Measurements from ENCODE around the gene EIF2B2.
"Not testable (repeated sequence)": the region's sequence is repeated elsewhere in the genome, so short reads cannot be mapped to it uniquely, and the experiment has no call there.

EIF2B2 gene

GRCh38 chr14:74974364-74975058 lies 28.2 kb upstream of the EIF2B2 start:
- DNase-seq: no peak

- DNase-seq: no peak
Observed at GRCh38 chr14:74975059-74975810, 27.5 kb upstream of the EIF2B2 start.

GRCh38 chr14:74976264-74977113 lies 26.2 kb upstream of the EIF2B2 start:
- DNase-seq: no peak

GRCh38 chr14:74977164-74977900 lies 25.4 kb upstream of the EIF2B2 start:
- no peak for DNase-seq

- no peak for DNase-seq
Observed at GRCh38 chr14:74977901-74978385, 24.8 kb upstream of the EIF2B2 start.

GRCh38 chr14:74978416-74978947 lies 24.2 kb upstream of the EIF2B2 start:
- DNase-seq: no peak

- no peak for DNase-seq
Observed at GRCh38 chr14:74979029-74979428, 23.7 kb upstream of the EIF2B2 start.

GRCh38 chr14:74979442-74980397 lies 23.0 kb upstream of the EIF2B2 start:
- DNase-seq: no peak

GRCh38 chr14:74980398-74980730 lies 22.4 kb upstream of the EIF2B2 start:
- DNase-seq: no peak

GRCh38 chr14:74980731-74981461 lies 21.8 kb upstream of the EIF2B2 start:
- no peak for DNase-seq

- DNase-seq: no peak
Observed at GRCh38 chr14:74981462-74981782, 21.3 kb upstream of the EIF2B2 start.

- no peak for DNase-seq
Observed at GRCh38 chr14:74981833-74982232, 20.9 kb upstream of the EIF2B2 start.

GRCh38 chr14:74982661-74983060 lies 20.1 kb upstream of the EIF2B2 start:
- no peak for DNase-seq

- DNase-seq: no peak
Observed at GRCh38 chr14:74983343-74983742, 19.4 kb upstream of the EIF2B2 start.

- no peak for DNase-seq
Observed at GRCh38 chr14:74984236-74985027, 18.3 kb upstream of the EIF2B2 start.

GRCh38 chr14:74985028-74985310 lies 17.8 kb upstream of the EIF2B2 start:
- no peak for DNase-seq

GRCh38 chr14:74985806-74986205 lies 16.9 kb upstream of the EIF2B2 start:
- no peak for DNase-seq

- no peak for DNase-seq
Observed at GRCh38 chr14:74988131-74988530, 14.6 kb upstream of the EIF2B2 start.

GRCh38 chr14:74988993-74989392 lies 13.7 kb upstream of the EIF2B2 start:
- no peak for DNase-seq

GRCh38 chr14:74994182-74994581 lies 8.5 kb upstream of the EIF2B2 start:
- DNase-seq: not testable (repeated sequence)
